MCF 10A (cell line): ENCODE results near the gene PTP4A1. TPM values are rescaled to one million over a fixed set of nuclear protein-coding genes. Genes with fewer than 3 reads are reported as not detected.

ENCODE experiments used
- BruUV-seq: library from RNA; stranded (reverse); fragments of 400-500 nt; replicated peaks from 2 replicates; lab custom pipeline; 2021; lab: Mats Ljungman, UMichigan
- CTCF ChIA-PET: fragments of 300-600 bp; sonication (Branson Sonifier 250); formaldehyde crosslinking; extraction: SDS; loops from one replicate; lab custom pipeline; 2021; ENCODE audit warnings: antibody characterized with exemption, inconsistent platforms; lab: Yijun Ruan, JAX
- POLR2A ChIA-PET: fragments of 300-600, 350-650 bp; sonication (Branson Sonifier 250); formaldehyde crosslinking; extraction: SDS; loops from one replicate; lab custom pipeline; 2020; ENCODE audit warnings: antibody characterized with exemption, inconsistent platforms; lab: Yijun Ruan, JAX
- DNase-seq: peaks from one replicate; pipeline ENCODE4 v3.0.0-alpha.2; 2018; ENCODE audit not compliant: unreplicated experiment
- H3K27ac Mint-ChIP-seq: one replicate; pipeline ENCODE4 v1.8.0; 2022; ENCODE audit warnings: mild to moderate bottlenecking, low read depth, mixed read lengths; ENCODE audit not compliant: unreplicated experiment
- H3K27me3 Mint-ChIP-seq: one replicate; pipeline ENCODE4 v1.8.0; 2022; ENCODE audit warnings: mixed read lengths; ENCODE audit not compliant: insufficient read depth, unreplicated experiment
- H3K36me3 Mint-ChIP-seq: one replicate; pipeline ENCODE4 v1.8.0; 2022; ENCODE audit warnings: mild to moderate bottlenecking, moderate library complexity, mixed read lengths; ENCODE audit not compliant: insufficient read depth, unreplicated experiment
- H3K4me1 Mint-ChIP-seq: one replicate; pipeline ENCODE4 v1.8.0; 2022; ENCODE audit warnings: mixed read lengths; ENCODE audit not compliant: insufficient read depth, unreplicated experiment
- H3K4me3 Mint-ChIP-seq: one replicate; pipeline ENCODE4 v1.8.0; 2022; ENCODE audit warnings: mild to moderate bottlenecking, moderate library complexity, mixed read lengths; ENCODE audit not compliant: unreplicated experiment
- H3K9me3 Mint-ChIP-seq: one replicate; pipeline ENCODE4 v1.8.0; 2022; ENCODE audit warnings: mixed read lengths; ENCODE audit not compliant: unreplicated experiment
- intact Hi-C: fragments of 100-400 bp; cut with micrococcal nuclease; formaldehyde crosslinking; loops from 2 replicates; pipeline ENCODE4 v1.14.1; 2022
- total RNA-seq: library from RNA; stranded (reverse); gene quantifications from 2 replicates; pipeline ENCODE4 v1.2.3, GENCODE V29; 2022
- TF ChIP-seq, protein P1 (sequence below): fragments of 200-600 bp; IDR thresholded peaks from one replicate; pipeline ENCODE4 v1.8.0; 2022; ENCODE audit warnings: antibody characterized with exemption, mild to moderate bottlenecking; ENCODE audit not compliant: unreplicated experiment

Gene PTP4A1
- total RNA-seq, 1 experiment from 2014 or later, result 382 TPM

DNA sequence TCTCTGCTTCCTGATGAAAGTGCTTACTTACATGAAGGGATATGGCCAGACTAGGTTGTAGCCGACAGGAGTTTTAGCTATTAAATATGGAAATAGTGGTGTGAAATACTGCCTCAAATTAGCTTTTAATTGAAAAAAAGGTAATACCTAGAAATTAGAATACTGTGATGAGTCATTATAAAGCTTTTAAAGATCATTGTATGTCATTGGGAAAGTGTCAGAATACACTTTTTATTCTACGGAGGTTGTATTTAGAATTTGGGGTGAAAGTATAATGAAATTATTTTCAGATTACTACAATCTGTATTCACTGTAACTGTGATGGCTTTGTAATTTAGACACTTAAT lies 2.2 kb downstream of the PTP4A1 start:
- POLR2A ChIA-PET, result interaction anchor here (0.6 to 2.6 kb wide), 25 partner anchors 10 to 230 kb away, joined by 3 to 73 read pairs (median 7); partner anchors contain the start of gene PHF3
- no TSS peak for BruUV-seq
- intact Hi-C loops, result loop anchor here (1.0 to 5.0 kb wide), 4 partner anchors 190 to 267 kb away; no protein-coding TSS in a partner anchor
- no peak for DNase-seq
- peak overlapping the region; percentile 88 for H3K4me3 Mint-ChIP-seq
- H3K27ac Mint-ChIP-seq, result peak overlapping the region; percentile 96
- TF ChIP-seq, protein P1, sequence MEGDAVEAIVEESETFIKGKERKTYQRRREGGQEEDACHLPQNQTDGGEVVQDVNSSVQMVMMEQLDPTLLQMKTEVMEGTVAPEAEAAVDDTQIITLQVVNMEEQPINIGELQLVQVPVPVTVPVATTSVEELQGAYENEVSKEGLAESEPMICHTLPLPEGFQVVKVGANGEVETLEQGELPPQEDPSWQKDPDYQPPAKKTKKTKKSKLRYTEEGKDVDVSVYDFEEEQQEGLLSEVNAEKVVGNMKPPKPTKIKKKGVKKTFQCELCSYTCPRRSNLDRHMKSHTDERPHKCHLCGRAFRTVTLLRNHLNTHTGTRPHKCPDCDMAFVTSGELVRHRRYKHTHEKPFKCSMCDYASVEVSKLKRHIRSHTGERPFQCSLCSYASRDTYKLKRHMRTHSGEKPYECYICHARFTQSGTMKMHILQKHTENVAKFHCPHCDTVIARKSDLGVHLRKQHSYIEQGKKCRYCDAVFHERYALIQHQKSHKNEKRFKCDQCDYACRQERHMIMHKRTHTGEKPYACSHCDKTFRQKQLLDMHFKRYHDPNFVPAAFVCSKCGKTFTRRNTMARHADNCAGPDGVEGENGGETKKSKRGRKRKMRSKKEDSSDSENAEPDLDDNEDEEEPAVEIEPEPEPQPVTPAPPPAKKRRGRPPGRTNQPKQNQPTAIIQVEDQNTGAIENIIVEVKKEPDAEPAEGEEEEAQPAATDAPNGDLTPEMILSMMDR, result no peak
- peaks cover 49% of the 10 kb centered on the region for H3K36me3 Mint-ChIP-seq
- CTCF ChIA-PET, result interaction anchor here (0.6 to 2.5 kb wide), 23 partner anchors 10 to 233 kb away, joined by 3 to 35 read pairs (median 5); no protein-coding TSS in a partner anchor
- no peaks in the 10 kb centered on the region for H3K9me3 Mint-ChIP-seq
- peaks cover 8% of the 10 kb centered on the region for H3K4me1 Mint-ChIP-seq
- H3K27me3 Mint-ChIP-seq, result no peaks in the 10 kb centered on the region

- peak overlapping the region; percentile 9 for H3K27ac Mint-ChIP-seq
- DNase-seq, result no peak
- H3K9me3 Mint-ChIP-seq, result no peaks in the 10 kb centered on the region
Observed at GRCh38 chr6:63576147-63576772, 4.0 kb downstream of the PTP4A1 start.

DNA sequence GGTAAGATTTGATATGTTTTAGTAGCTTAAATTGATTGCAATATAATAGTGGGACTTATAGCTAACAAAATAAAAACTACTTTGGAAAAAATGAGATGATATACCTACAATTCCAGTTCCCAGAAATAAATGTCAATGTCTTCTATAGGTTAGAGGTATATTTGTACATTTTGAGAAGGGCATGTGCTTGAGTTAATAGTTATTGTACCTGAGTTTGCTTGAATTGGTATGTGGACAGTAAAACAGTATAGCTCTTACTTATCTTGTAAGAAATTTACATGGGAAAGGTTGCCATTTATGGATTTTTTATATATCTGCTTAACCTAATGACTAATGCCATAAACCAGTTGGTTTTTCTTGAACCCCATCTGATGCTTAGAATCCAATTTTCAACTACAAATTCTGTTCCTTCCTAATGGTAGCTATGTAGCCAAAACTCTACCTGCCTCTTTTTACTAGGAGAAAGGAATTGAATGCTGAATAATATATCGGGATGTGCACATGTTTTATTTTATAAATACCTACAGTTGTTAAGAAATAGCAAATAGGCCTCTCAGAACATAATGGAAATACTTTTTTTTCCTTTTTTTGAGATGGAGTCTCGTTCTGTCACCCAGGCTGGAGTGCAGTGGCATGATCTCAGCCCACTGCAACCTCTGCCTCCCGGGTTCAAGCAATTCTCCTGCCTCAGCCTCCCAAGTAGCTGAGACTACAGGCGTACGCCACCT lies 4.9 kb downstream of the PTP4A1 start:
- peak overlapping the region; percentile 9 for H3K27ac Mint-ChIP-seq
- ChIA-PET POLR2A (interaction anchor here (0.7 to 1.5 kb wide), 11 partner anchors 9 to 229 kb away, joined by 3 to 8 read pairs (median 5); partner anchors contain the start of gene PHF3), CTCF (interaction anchor here (0.6 to 2.8 kb wide), 7 partner anchors 9 to 226 kb away, joined by 3 to 15 read pairs (median 3); no protein-coding TSS in a partner anchor)
- no peaks in the 10 kb centered on the region for H3K9me3 Mint-ChIP-seq
- H3K4me1 Mint-ChIP-seq, result no peaks in the 10 kb centered on the region
- TF ChIP-seq, protein P1, result no peak
- no peak for DNase-seq
- intact Hi-C loops, result no loop called here
- peak overlapping the region; percentile 88 for H3K4me3 Mint-ChIP-seq
- H3K27me3 Mint-ChIP-seq, result no peaks in the 10 kb centered on the region
- BruUV-seq, result no TSS peak
- H3K36me3 Mint-ChIP-seq, result peaks cover 71% of the 10 kb centered on the region

More at GRCh38 chr6:63576147-63576772, 4.0 kb downstream of the PTP4A1 start:
- peak overlapping the region; percentile 88 for H3K4me3 Mint-ChIP-seq
- TF ChIP-seq, protein P1, result no peak
- H3K4me1 Mint-ChIP-seq, result peaks cover 5% of the 10 kb centered on the region
- peaks cover 66% of the 10 kb centered on the region for H3K36me3 Mint-ChIP-seq
- ChIA-PET POLR2A (interaction anchor here (0.7 to 1.5 kb wide), 9 partner anchors 10 to 230 kb away, joined by 3 to 8 read pairs (median 5); partner anchors contain the start of gene PHF3), CTCF (interaction anchor here (0.9 to 2.8 kb wide), 5 partner anchors 9 to 226 kb away, joined by 3 to 15 read pairs (median 3); no protein-coding TSS in a partner anchor)
- H3K27me3 Mint-ChIP-seq, result no peaks in the 10 kb centered on the region
- intact Hi-C loops, result no loop called here
- BruUV-seq, result no TSS peak

DNA sequence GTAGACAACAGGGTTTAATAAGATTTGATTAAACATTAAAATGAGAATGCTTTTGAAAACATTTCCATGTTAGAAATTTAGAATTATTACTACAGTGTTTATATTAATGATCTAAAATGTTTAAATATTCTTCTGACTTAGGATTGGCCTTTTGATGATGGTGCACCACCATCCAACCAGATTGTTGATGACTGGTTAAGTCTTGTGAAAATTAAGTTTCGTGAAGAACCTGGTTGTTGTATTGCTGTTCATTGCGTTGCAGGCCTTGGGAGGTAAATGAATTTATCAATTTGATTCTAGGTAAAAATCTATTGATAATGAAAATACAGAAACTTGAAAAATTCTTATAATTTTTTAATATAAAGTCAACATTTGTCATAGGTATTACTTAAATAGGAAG lies 6.5 kb downstream of the PTP4A1 start:
- no TSS peak for BruUV-seq
- TF ChIP-seq, protein P1, result no peak

More for the DNA sequence above, 6.5 kb downstream of the PTP4A1 start:
- POLR2A ChIA-PET, result interaction anchor here (0.8 to 1.2 kb wide), 5 partner anchors 60 to 225 kb away, joined by 3 read pairs; no protein-coding TSS in a partner anchor
- Mint-ChIP-seq H3K27me3 (no peaks in the 10 kb centered on the region), H3K4me3 (no peak overlapping the region), H3K9me3 (no peaks in the 10 kb centered on the region), H3K36me3 (peaks cover 82% of the 10 kb centered on the region), H3K27ac (no peak overlapping the region), H3K4me1 (peaks cover 4% of the 10 kb centered on the region)
- no peak for DNase-seq
- intact Hi-C loops, result no loop called here
- CTCF ChIA-PET, result interaction anchor here (0.6 to 2.8 kb wide), 3 partner anchors 144 to 228 kb away, joined by 3 to 15 read pairs (median 4); no protein-coding TSS in a partner anchor
